ENCODE results near the gene PPP1R12C.

DNA sequence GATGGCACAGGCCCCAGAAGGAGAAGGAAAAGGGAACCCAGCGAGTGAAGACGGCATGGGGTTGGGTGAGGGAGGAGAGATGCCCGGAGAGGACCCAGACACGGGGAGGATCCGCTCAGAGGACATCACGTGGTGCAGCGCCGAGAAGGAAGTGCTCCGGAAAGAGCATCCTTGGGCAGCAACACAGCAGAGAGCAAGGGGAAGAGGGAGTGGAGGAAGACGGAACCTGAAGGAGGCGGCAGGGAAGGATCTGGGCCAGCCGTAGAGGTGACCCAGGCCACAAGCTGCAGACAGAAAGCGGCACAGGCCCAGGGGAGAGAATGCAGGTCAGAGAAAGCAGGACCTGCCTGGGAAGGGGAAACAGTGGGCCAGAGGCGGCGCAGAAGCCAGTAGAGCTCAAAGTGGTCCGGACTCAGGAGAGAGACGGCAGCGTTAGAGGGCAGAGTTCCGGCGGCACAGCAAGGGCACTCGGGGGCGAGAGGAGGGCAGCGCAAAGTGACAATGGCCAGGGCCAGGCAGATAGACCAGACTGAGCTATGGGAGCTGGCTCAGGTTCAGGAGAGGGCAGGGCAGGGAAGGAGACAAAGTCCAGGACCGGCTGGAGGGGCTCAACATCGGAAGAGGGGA is 1.1 kb downstream of the PPP1R12C start:
- TF ChIP-seq, protein P1, sequence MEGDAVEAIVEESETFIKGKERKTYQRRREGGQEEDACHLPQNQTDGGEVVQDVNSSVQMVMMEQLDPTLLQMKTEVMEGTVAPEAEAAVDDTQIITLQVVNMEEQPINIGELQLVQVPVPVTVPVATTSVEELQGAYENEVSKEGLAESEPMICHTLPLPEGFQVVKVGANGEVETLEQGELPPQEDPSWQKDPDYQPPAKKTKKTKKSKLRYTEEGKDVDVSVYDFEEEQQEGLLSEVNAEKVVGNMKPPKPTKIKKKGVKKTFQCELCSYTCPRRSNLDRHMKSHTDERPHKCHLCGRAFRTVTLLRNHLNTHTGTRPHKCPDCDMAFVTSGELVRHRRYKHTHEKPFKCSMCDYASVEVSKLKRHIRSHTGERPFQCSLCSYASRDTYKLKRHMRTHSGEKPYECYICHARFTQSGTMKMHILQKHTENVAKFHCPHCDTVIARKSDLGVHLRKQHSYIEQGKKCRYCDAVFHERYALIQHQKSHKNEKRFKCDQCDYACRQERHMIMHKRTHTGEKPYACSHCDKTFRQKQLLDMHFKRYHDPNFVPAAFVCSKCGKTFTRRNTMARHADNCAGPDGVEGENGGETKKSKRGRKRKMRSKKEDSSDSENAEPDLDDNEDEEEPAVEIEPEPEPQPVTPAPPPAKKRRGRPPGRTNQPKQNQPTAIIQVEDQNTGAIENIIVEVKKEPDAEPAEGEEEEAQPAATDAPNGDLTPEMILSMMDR (IDR thresholded peaks at IDR 0.05; ENCODE audit: low read depth, low read length), result no peak
- TF ChIP-seq POLR2A (IDR thresholded peaks at IDR 0.05; ENCODE audit: extremely low read depth, insufficient read length), result no peak

All from NB4 (cell line).